ENCODE results near the gene MYLK4.

DNA sequence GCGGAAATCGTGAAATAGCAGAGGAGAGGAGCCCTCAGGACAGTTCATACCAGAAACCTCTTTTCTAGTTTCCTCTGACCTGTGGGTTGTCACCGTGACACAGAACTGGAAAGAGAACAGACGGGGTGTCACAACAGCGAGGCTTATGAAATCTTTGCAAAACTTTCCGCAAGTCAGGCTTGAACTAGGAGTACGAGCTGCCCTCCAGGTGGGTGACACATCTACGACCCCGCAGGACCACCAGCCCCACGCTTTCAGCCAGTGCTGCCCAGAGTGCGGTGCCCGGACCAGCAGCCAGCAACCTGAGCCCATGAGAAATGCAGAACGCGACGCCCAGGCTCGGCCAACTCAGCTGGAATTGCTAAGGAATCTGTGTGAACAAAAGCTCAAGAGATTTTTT lies 45.2 kb upstream of the MYLK4 start:
- no peak for TF ChIP-seq ASH2L (IDR thresholded peaks at IDR 0.05; ENCODE audit: insufficient read length, low read depth, low read length)
- TF ChIP-seq RXRA (CRISPR knock-in tag; IDR thresholded peaks at IDR 0.05): no peak
- no peak for TF ChIP-seq ZNF136 (CRISPR knock-in tag; IDR thresholded peaks at IDR 0.05; ENCODE audit: low read depth)
- TF ChIP-seq, protein P1, sequence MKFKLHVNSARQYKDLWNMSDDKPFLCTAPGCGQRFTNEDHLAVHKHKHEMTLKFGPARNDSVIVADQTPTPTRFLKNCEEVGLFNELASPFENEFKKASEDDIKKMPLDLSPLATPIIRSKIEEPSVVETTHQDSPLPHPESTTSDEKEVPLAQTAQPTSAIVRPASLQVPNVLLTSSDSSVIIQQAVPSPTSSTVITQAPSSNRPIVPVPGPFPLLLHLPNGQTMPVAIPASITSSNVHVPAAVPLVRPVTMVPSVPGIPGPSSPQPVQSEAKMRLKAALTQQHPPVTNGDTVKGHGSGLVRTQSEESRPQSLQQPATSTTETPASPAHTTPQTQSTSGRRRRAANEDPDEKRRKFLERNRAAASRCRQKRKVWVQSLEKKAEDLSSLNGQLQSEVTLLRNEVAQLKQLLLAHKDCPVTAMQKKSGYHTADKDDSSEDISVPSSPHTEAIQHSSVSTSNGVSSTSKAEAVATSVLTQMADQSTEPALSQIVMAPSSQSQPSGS (CRISPR knock-in tag; IDR thresholded peaks at IDR 0.05): no peak
- no peak for TF ChIP-seq POLR2A (IDR thresholded peaks at IDR 0.05; ENCODE audit: insufficient read depth in 1 of 2, low read depth in 2 of 2, low read length in 2 of 2)
- TF ChIP-seq YY1 (IDR thresholded peaks at IDR 0.05; ENCODE audit: insufficient read depth, insufficient replicate concordance, low read depth, low read length): no peak
- TF ChIP-seq, protein P2, sequence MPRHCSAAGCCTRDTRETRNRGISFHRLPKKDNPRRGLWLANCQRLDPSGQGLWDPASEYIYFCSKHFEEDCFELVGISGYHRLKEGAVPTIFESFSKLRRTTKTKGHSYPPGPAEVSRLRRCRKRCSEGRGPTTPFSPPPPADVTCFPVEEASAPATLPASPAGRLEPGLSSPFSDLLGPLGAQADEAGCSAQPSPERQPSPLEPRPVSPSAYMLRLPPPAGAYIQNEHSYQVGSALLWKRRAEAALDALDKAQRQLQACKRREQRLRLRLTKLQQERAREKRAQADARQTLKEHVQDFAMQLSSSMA (CRISPR knock-in tag; IDR thresholded peaks at IDR 0.05): no peak
- TF ChIP-seq, protein P3, sequence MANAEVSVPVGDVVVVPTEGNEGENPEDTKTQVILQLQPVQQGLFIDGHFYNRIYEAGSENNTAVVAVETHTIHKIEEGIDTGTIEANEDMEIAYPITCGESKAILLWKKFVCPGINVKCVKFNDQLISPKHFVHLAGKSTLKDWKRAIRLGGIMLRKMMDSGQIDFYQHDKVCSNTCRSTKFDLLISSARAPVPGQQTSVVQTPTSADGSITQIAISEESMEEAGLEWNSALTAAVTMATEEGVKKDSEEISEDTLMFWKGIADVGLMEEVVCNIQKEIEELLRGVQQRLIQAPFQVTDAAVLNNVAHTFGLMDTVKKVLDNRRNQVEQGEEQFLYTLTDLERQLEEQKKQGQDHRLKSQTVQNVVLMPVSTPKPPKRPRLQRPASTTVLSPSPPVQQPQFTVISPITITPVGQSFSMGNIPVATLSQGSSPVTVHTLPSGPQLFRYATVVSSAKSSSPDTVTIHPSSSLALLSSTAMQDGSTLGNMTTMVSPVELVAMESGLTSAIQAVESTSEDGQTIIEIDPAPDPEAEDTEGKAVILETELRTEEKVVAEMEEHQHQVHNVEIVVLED (CRISPR knock-in tag; IDR thresholded peaks at IDR 0.05; ENCODE audit: borderline replicate concordance): no peak
- TF ChIP-seq AKAP8 (CRISPR knock-in tag; IDR thresholded peaks at IDR 0.05): no peak
- TF ChIP-seq SP2 (CRISPR knock-in tag; IDR thresholded peaks at IDR 0.05): no peak
- TF ChIP-seq ZKSCAN1 (IDR thresholded peaks at IDR 0.05; ENCODE audit: low read length): no peak

Measured in HepG2 (cell line).